GM10266 (cell line): ENCODE results near the gene CCDC51.

Experiments
- DNase-seq: peaks from one replicate; pipeline ENCODE4 v3.0.0; 2012; ENCODE audit errors: extremely low spot score
- CTCF ChIP-seq: IDR thresholded peaks from 2 replicates; pipeline ENCODE4 v1.5.1; 2012; ENCODE audit warnings: mild to moderate bottlenecking, low read depth; ENCODE audit not compliant: control insufficient read depth, insufficient read depth; ENCODE audit errors: missing control alignments

Gene CCDC51

GRCh38 chr3:48418140-48418539 lies 21.8 kb downstream of the CCDC51 start:
- TF ChIP-seq CTCF, result no peak
- no peak for DNase-seq

- no peak for DNase-seq
- TF ChIP-seq CTCF, result no peak
Measured at GRCh38 chr3:48417529-48418108, 22.3 kb downstream of the CCDC51 start.

- no peak for DNase-seq
- no peak for TF ChIP-seq CTCF
Measured at GRCh38 chr3:48416546-48416945, 23.4 kb downstream of the CCDC51 start.

- no peak for TF ChIP-seq CTCF
- no peak for DNase-seq
Measured at GRCh38 chr3:48416091-48416505, 23.8 kb downstream of the CCDC51 start.

- TF ChIP-seq CTCF, result no peak
- DNase-seq, result no peak
Measured at GRCh38 chr3:48415251-48415953, 24.5 kb downstream of the CCDC51 start.

GRCh38 chr3:48414376-48415250 lies 25.3 kb downstream of the CCDC51 start:
- TF ChIP-seq CTCF, result no peak
- DNase-seq, result no peak
